Activated CD4-positive, CD25-positive, alpha-beta regulatory T cell treated with anti-CD3 and anti-CD28 coated beads, Interleukin-2, amount 50 U/mL, for 16 hours (primary cell): Measurements from ENCODE around the gene HIP1.
"Not testable (repeated sequence)": the region's sequence is repeated elsewhere in the genome, so short reads cannot be mapped to it uniquely, and the experiment has no call there.

Experiments
- DNase-seq: peaks from one replicate; pipeline ENCODE4 v3.0.0-alpha.2; 2020; ENCODE audit warnings: low read depth, low spot score

The HIP1 gene

GRCh38 chr7:75531359-75531821, 207.4 kb downstream of the HIP1 start:
- DNase-seq: no peak

GRCh38 chr7:75527224-75527722, 211.5 kb downstream of the HIP1 start:
- not testable (repeated sequence) for DNase-seq

- DNase-seq: not testable (repeated sequence)
Observed at GRCh38 chr7:75521727-75522126, 217.0 kb downstream of the HIP1 start.

- DNase-seq: not testable (repeated sequence)
Observed at GRCh38 chr7:75518842-75519241, 219.9 kb downstream of the HIP1 start.

GRCh38 chr7:75509033-75509432, 229.7 kb downstream of the HIP1 start:
- DNase-seq: not testable (repeated sequence)

- not testable (repeated sequence) for DNase-seq
Observed at GRCh38 chr7:75492020-75492419, 246.7 kb downstream of the HIP1 start, which contains the start of gene SPDYE5. Gene SPDYE5 (plus strand): TSS chr7:75492320. CDS start chr7:75494048, 1,728 bp downstream.

- DNase-seq: peak; percentile 70
Observed at GRCh38 chr7:75485979-75486643, 252.6 kb downstream of the HIP1 start, which contains the start of gene POM121C. Gene POM121C (minus strand): TSS chr7:75486299. CDS start chr7:75441496, 44,803 bp downstream.

GRCh38 chr7:75485355-75485978, 253.3 kb downstream of the HIP1 start:
- DNase-seq: not testable (repeated sequence)
